GM06990 (cell line): ENCODE results near the gene APEH.

Experiments used
- DNase-seq: peaks from one replicate; pipeline ENCODE4 v3.0.0-alpha.2; 2011; ENCODE audit not compliant: insufficient read length; ENCODE audit errors: extremely low read depth
- H3K27me3 ChIP-seq: replicated peaks from 2 replicates; pipeline ENCODE4 v1.6.0; 2011; ENCODE audit warnings: low read length; ENCODE audit not compliant: control insufficient read depth, insufficient read depth
- H3K36me3 ChIP-seq: 2 replicates; pipeline ENCODE4 v1.5.1; 2011; ENCODE audit warnings: low read length; ENCODE audit not compliant: control insufficient read depth, insufficient read depth
- H3K4me3 ChIP-seq: replicated peaks from 2 replicates; pipeline ENCODE4 v1.5.1; 2011; ENCODE audit warnings: low read depth, mild to moderate bottlenecking, control low read depth, low read length
- TF ChIP-seq, protein P1 (sequence below): IDR thresholded peaks from 2 replicates; pipeline ENCODE4 v1.5.1; 2011; ENCODE audit warnings: low read length, control low read depth, mild to moderate bottlenecking, inconsistent platforms; ENCODE audit not compliant: insufficient read depth, poor library complexity, severe bottlenecking

Gene APEH

DNA sequence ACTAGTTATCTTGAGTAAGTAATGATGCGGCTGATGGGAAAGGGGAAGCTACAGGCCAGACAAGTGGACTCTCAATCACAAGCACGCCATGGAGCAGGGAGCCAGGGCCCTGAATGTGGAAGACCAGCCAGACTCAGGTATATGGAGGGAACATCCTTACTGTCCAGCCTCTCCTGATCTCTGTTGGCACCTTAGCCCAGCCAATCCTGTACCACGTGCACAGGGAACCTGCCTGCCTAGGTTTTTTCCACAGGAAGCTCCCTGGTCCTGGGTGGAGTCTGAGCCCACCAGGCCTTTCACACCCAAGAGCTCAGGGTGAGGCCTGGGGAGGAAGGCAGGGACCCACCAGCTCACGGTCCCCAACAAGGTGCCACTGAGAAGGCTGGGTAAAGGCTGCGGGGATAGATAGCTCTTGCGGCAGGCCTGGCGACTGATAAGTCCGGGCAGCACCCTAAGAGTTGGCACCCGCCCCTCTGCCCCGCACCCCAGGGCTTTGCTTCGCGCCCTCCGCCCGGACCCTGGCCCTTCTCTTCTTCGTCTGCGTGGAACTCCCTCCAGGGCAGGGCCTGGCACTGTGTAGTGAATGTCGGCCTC, 933 bp upstream of the APEH start:
- TF ChIP-seq, protein P1, sequence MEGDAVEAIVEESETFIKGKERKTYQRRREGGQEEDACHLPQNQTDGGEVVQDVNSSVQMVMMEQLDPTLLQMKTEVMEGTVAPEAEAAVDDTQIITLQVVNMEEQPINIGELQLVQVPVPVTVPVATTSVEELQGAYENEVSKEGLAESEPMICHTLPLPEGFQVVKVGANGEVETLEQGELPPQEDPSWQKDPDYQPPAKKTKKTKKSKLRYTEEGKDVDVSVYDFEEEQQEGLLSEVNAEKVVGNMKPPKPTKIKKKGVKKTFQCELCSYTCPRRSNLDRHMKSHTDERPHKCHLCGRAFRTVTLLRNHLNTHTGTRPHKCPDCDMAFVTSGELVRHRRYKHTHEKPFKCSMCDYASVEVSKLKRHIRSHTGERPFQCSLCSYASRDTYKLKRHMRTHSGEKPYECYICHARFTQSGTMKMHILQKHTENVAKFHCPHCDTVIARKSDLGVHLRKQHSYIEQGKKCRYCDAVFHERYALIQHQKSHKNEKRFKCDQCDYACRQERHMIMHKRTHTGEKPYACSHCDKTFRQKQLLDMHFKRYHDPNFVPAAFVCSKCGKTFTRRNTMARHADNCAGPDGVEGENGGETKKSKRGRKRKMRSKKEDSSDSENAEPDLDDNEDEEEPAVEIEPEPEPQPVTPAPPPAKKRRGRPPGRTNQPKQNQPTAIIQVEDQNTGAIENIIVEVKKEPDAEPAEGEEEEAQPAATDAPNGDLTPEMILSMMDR, result no peak
- peak overlapping the region; percentile 89 for H3K4me3 ChIP-seq
- H3K27me3 ChIP-seq, result no peaks in the 10 kb centered on the region
- peaks cover 22% of the 10 kb centered on the region for H3K36me3 ChIP-seq
- DNase-seq, result no peak

DNA sequence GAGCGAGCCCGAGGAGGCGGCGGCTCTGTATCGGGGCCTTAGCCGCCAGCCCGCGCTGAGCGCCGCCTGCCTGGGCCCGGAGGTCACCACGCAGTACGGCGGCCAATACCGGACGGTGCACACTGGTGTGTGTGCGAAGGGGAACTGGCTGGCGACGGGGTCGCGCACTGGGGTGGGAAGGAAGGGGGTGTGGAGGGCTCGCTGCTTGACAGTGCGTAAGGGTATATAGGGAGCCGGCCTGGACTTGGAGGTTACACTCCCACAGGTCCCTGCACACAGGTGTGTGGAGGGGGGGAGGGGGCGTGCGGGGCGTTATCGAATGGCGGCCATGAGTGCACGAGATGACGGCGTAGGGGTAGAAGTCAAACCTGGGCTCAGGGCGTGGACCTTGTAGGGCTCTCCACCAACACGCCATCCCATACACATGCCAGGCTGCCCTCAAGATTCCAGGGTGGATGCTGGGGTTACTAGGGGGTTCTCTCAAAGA, 389 bp downstream of the APEH start:
- H3K4me3 ChIP-seq, result peak overlapping the region; percentile 89
- no peak for DNase-seq
- TF ChIP-seq, protein P1, result no peak
- no peaks in the 10 kb centered on the region for H3K27me3 ChIP-seq
- peaks cover 34% of the 10 kb centered on the region for H3K36me3 ChIP-seq

DNA sequence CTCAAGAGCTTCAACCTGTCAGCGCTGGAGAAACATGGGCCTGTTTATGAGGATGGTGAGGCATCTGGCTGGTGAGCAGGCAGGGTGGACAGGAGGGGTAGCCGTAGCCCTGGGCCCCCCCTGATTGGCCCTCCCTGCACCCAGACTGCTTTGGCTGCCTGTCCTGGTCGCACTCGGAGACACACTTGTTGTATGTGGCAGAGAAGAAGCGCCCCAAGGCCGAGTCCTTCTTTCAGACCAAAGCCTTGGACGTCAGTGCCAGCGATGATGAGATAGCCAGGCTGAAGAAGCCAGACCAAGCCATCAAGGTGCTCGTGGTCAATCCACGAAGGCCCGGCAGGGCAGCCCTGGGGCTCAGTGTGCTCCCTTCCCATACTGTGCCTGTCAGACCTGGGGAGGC, 1.8 kb downstream of the APEH start:
- Histone ChIP-seq H3K36me3 (peaks cover 47% of the 10 kb centered on the region), H3K4me3 (no peak overlapping the region), H3K27me3 (no peaks in the 10 kb centered on the region)
- no peak for DNase-seq
- TF ChIP-seq, protein P1, result no peak

DNA sequence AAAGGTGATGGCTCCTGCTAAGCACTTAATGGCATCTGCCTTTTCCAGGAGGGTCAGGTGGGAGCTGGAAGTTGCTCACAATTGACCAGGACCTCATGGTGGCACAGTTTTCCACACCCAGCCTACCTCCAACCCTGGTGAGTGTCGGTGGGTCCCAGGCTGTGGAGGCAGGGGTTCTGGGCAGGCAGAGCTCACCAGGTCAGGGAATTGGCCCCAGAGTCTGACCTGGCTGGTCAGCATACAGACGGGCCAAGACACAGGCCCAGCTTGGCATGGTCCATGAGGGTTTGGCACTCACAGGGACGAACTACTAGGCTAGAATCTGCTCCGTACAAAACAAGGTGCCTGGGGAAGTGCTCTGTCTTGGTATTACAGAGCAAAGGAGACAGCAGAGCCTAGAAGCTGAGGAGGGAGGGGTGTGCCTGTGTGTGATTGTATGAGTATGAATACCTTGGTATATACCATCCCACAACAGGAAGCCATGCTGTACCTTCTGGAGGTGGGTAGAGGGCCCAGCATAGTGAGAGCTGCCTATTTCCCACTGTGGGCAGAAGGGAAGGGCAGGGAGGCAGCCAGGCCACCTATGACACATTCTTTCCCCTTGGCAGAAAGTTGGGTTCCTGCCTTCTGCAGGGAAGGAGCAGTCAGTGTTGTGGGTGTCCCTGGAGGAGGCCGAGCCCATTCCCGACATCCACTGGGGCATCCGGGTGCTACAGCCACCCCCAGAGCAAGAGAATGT, 6.5 kb downstream of the APEH start:
- Histone ChIP-seq H3K4me3 (no peak overlapping the region), H3K27me3 (no peaks in the 10 kb centered on the region), H3K36me3 (peaks cover 71% of the 10 kb centered on the region)
- TF ChIP-seq, protein P1, result no peak
- no peak for DNase-seq

DNA sequence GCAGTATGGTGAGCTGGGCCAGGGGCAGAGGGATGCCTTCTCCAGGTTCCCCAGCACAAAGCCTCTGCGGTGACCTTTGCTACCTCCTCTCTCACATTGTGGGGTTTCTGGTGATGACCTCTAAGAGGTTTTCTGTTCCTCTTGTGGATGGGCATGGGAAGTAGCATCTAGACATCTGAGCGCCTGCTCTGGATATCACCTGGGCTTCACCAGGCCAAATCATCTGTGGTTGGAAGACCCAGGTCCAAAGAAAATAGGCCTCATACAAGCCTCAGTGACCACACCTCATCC, 7.0 kb downstream of the APEH start:
- DNase-seq, result no peak
- TF ChIP-seq, protein P1, result no peak
- Histone ChIP-seq H3K36me3 (peaks cover 67% of the 10 kb centered on the region), H3K4me3 (no peak overlapping the region), H3K27me3 (no peaks in the 10 kb centered on the region)
